Vagina (tissue), 2 donors: Measurements from ENCODE around the gene PIP5KL1. TPM values are rescaled to one million over a fixed set of nuclear protein-coding genes. Genes with fewer than 3 reads are reported as not detected.
A peak's percentile ranks its signal among the peaks of the same experiment; 100 is the strongest.

Experiments
- DNase-seq, 2 donors: peaks; one replicate each; pipeline ENCODE4 v3.0.0-alpha.2; 2017; ENCODE audit errors: extremely low spot score in 2 of 2
- H3K27ac ChIP-seq: fragments of 200-600 bp; sonication (generic); one replicate; pipeline ENCODE4 v1.5.1; 2019
- H3K27me3 ChIP-seq: fragments of 200-600 bp; sonication (generic); one replicate; pipeline ENCODE4 v1.5.1; 2019
- H3K36me3 ChIP-seq, 2 donors: fragments of 200-600 bp; sonication (generic); one replicate each; pipeline ENCODE4 v1.5.1; 2017 to 2019
- H3K4me1 ChIP-seq: fragments of 200-600 bp; sonication (generic); one replicate; pipeline ENCODE4 v1.5.1; 2019
- H3K4me3 ChIP-seq, 2 donors: fragments of 200-600 bp; sonication (generic); 1 replicate in 1 of 2; 2 replicates in 1 of 2; pipeline ENCODE4 v1.5.1; 2016 to 2019
- H3K9me3 ChIP-seq: fragments of 200-600 bp; sonication (generic); one replicate; pipeline ENCODE4 v1.5.1; 2019
- CTCF ChIP-seq, 3 experiments: fragments of 450-650 bp in 2 of 3; fragments of 200-600 bp in 1 of 3; sonication (generic) in 1 of 3; IDR thresholded peaks; one replicate each; pipeline ENCODE4 v1.5.1; 2017 to 2019; ENCODE audit warnings: antibody characterized with exemption in 3 of 3, mild to moderate bottlenecking in 2 of 3, moderate library complexity in 2 of 3
- POLR2A ChIP-seq, 2 donors: fragments of 450-650 bp; IDR thresholded peaks; one replicate each; pipeline ENCODE4 v1.6.1; 2017; ENCODE audit warnings: antibody characterized with exemption in 2 of 2, mild to moderate bottlenecking in 2 of 2, moderate library complexity in 2 of 2
- POLR2AphosphoS5 ChIP-seq, 2 donors: sonication (generic); formaldehyde crosslinking; IDR thresholded peaks; one replicate each; pipeline ENCODE4 v1.9.0; 2017; ENCODE audit warnings: antibody characterized with exemption in 2 of 2, mild to moderate bottlenecking in 2 of 2, low read depth in 1 of 2; ENCODE audit not compliant: insufficient read depth in 1 of 2
- intact Hi-C: fragments of 100-400 bp; cut with DNase I; formaldehyde crosslinking; loops from one replicate; pipeline ENCODE4 v1.15.1; 2023
- total RNA-seq: library from RNA; depleted of rRNA; stranded (reverse); fragments of >200 nt; gene quantifications from one replicate; pipeline ENCODE4 v1.2.3, GENCODE V29; 2016

The PIP5KL1 gene
- total RNA-seq, 1 donor from 2014 or later, result 10.3 TPM

DNA sequence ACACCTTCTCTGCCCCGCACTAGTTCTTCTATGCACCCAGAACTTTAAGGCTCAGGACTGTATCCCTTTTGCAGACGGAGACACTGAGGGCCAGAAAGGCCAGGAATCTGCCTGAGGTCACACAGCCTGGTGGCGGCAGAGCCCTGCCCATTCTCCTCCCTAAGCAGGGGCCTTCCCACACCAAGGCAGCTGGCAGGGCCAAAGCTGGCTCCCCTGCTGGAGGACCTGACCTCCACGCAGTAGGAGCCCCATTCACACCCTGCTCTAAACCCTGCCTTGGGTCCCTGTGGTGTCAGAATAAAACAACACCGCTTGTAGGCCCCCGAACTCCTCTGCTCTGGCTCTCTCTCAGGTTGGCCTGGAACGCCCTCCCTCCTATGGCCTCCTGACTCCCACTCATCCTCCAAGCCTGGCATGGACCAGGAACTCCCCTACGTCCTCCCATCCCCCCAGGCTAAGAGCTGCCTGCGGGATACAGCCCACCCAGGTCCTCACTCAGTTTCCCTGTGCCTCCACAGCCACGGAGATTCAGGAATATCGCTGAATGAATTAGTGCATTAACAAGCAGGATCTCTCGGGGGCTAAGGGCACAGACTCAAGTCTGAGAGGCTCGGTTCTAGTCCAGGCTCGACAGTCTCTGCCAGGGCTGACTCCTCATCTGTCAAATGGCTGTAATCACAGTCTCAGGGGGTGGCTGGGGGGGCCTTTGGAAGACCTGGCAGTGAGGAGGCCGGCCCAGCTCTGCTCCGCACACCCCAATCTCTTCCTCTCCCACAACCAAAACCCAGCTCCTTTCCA is 34.0 kb downstream of the PIP5KL1 start:
- TF ChIP-seq CTCF (IDR thresholded peaks at IDR 0.05), result no peak
- no peak for TF ChIP-seq POLR2A (IDR thresholded peaks at IDR 0.05)
- TF ChIP-seq POLR2AphosphoS5 (IDR thresholded peaks at IDR 0.05; ENCODE audit: insufficient read depth in 1 of 2, low read depth in 1 of 2), result no peak
- intact Hi-C loops, result no loop called here
- Histone ChIP-seq H3K27me3 (no peaks in the 10 kb centered on the region), H3K4me3 (peak overlapping the region; percentile 94 to 95), H3K4me1 (peaks cover 49% of the 10 kb centered on the region), H3K9me3 (no peaks in the 10 kb centered on the region), H3K36me3 (peaks cover 10 to 42% of the 10 kb centered on the region in 2 donors), H3K27ac (peak overlapping the region; percentile 97)
- no peak for DNase-seq

DNA sequence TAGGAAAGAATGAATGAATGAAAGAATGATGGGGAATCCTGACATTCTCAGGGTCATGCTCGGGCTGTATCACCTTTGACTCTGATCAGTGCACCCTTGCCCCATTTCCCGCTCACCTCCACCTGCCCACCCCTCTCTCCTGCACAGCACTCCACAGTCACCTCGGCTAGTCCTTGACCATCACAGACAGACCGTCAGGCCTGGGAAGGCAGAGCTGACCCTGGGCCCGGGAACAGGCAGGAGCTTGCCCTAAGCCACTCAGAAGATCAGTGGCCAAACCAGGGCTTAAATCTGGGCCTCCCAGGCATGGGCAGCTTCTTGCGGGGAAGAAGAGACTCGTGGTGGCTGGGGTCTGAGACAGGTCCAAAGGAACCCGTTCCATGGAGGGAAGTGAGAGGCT is 34.8 kb downstream of the PIP5KL1 start:
- no peaks in the 10 kb centered on the region for H3K27me3 ChIP-seq
- H3K4me3 ChIP-seq, result no peak overlapping the region
- no peak for DNase-seq
- intact Hi-C loops, result no loop called here
- H3K27ac ChIP-seq, result no peak overlapping the region
- H3K4me1 ChIP-seq, result peaks cover 42% of the 10 kb centered on the region
- H3K36me3 ChIP-seq, result peaks cover 10 to 47% of the 10 kb centered on the region in 2 donors
- TF ChIP-seq POLR2AphosphoS5 (IDR thresholded peaks at IDR 0.05; ENCODE audit: insufficient read depth in 1 of 2, low read depth in 1 of 2) (no peak), POLR2A (IDR thresholded peaks at IDR 0.05) (no peak), CTCF (IDR thresholded peaks at IDR 0.05) (no peak)
- H3K9me3 ChIP-seq, result no peaks in the 10 kb centered on the region

- H3K4me1 ChIP-seq, result peaks cover 27% of the 10 kb centered on the region
- DNase-seq, result no peak
- H3K27ac ChIP-seq, result no peak overlapping the region
- TF ChIP-seq POLR2A (IDR thresholded peaks at IDR 0.05), result no peak
- H3K27me3 ChIP-seq, result no peaks in the 10 kb centered on the region
- H3K36me3 ChIP-seq, result peaks cover 10 to 68% of the 10 kb centered on the region in 2 donors
- no peak overlapping the region for H3K4me3 ChIP-seq
- intact Hi-C loops, result no loop called here
- H3K9me3 ChIP-seq, result no peaks in the 10 kb centered on the region
Measured at GRCh38 chr9:127893392-127893791, 37.2 kb downstream of the PIP5KL1 start.

DNA sequence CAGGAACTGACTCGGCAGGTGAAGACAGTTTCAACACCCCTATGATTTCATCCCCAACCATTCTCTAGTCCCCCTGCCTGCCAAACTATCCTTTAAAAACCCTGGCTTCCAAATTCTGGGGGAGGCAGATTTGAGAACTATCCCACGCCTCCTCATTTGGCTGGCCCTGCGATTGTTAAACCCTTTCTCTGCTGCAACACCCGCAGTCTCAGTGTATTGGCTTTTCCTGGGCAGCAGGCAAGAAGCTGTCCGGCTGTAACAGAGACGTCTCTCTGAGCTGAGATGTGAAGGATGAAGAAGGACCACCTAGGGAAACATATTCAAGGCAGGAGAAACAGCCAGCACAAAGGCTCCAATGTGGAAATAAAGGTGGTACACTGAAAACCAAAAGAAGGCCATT is 37.7 kb downstream of the PIP5KL1 start:
- Histone ChIP-seq H3K4me1 (peaks cover 22% of the 10 kb centered on the region), H3K9me3 (no peaks in the 10 kb centered on the region), H3K27ac (no peak overlapping the region), H3K36me3 (peaks cover 10 to 74% of the 10 kb centered on the region in 2 donors), H3K27me3 (no peaks in the 10 kb centered on the region), H3K4me3 (no peak overlapping the region)
- no peak for TF ChIP-seq CTCF (IDR thresholded peaks at IDR 0.05)
- DNase-seq, result no peak
- intact Hi-C loops, result no loop called here

DNA sequence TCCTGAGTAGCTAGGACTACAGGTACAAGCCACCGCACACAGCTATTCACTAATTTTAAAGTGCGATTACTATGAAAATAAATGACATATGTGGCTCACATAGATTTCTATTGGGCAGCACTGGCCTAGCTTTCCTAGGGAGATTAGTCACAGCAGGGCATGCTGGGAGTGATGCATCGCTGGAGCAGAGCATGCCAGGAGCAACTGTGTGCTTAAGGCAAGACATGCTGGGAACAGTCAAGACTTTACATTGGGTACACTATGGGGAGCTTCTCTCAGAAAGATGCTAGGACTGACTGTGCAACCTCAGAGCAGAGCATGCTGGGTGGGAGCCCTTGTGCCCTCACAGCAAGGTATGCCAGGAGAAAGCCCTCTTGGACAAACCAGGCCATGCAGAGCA is 40.5 kb downstream of the PIP5KL1 start:
- Histone ChIP-seq H3K36me3 (peaks cover 10 to 89% of the 10 kb centered on the region in 2 donors), H3K9me3 (no peaks in the 10 kb centered on the region), H3K4me1 (no peaks in the 10 kb centered on the region), H3K27me3 (no peaks in the 10 kb centered on the region), H3K27ac (no peak overlapping the region), H3K4me3 (no peak overlapping the region)
- TF ChIP-seq POLR2AphosphoS5 (IDR thresholded peaks at IDR 0.05; ENCODE audit: insufficient read depth in 1 of 2, low read depth in 1 of 2) (no peak), CTCF (IDR thresholded peaks at IDR 0.05) (no peak), POLR2A (IDR thresholded peaks at IDR 0.05) (no peak)
- intact Hi-C loops, result no loop called here
- no peak for DNase-seq
